Measurements from ENCODE around the gene PKN2. TPM values are rescaled to one million over a fixed set of nuclear protein-coding genes. Genes with fewer than 3 reads are reported as not detected.

The PKN2 gene
- total and polyA plus RNA-seq, 2 donors from 2014 or later, result 7.3 to 49.3 TPM

- no peak for DNase-seq
Observed at GRCh38 chr1:88645886-88646285, 38.2 kb upstream of the PKN2 start.

GRCh38 chr1:88646476-88647248, 37.4 kb upstream of the PKN2 start:
- H3K4me3 ChIP-seq (ENCODE audit: low read length in 3 of 3), result no peak overlapping the region
- H3K27me3 ChIP-seq (ENCODE audit: control insufficient read depth, insufficient read depth, low read length), result no peaks in the 10 kb centered on the region
- TF ChIP-seq CTCF (IDR thresholded peaks at IDR 0.05; ENCODE audit: borderline replicate concordance, extremely low read depth, insufficient read depth), result no peak
- intact Hi-C loops (cut with DNase I), result no loop called here
- no peaks in the 10 kb centered on the region for H3K36me3 ChIP-seq (ENCODE audit: control insufficient read depth in 2 of 3, insufficient read depth in 3 of 3, low read length in 3 of 3)
- H3K9ac ChIP-seq (ENCODE audit: low read length in 3 of 3), result no peak overlapping the region
- DNase-seq (no peak), FAIRE-seq (no peak)
- no peaks in the 10 kb centered on the region for H3K4me1 ChIP-seq (ENCODE audit: control insufficient read depth in 2 of 3, insufficient read depth in 2 of 3, low read depth in 1 of 3, low read length in 3 of 3)
- no peak overlapping the region for H3K27ac ChIP-seq (ENCODE audit: low read depth in 2 of 2, low read length in 2 of 2)
- no peaks in the 10 kb centered on the region for H3K9me3 ChIP-seq (ENCODE audit: control insufficient read depth in 2 of 3, insufficient read depth in 1 of 3, low read length in 3 of 3)

More at GRCh38 chr1:88645886-88646285, 38.2 kb upstream of the PKN2 start:
- FAIRE-seq, result no peak
- Histone ChIP-seq H3K4me3 (ENCODE audit: low read length in 3 of 3) (no peak overlapping the region), H3K27ac (ENCODE audit: low read depth in 2 of 2, low read length in 2 of 2) (no peak overlapping the region), H3K36me3 (ENCODE audit: control insufficient read depth in 2 of 3, insufficient read depth in 3 of 3, low read length in 3 of 3) (no peaks in the 10 kb centered on the region), H3K9ac (ENCODE audit: low read length in 3 of 3) (no peak overlapping the region), H3K4me1 (ENCODE audit: control insufficient read depth in 2 of 3, insufficient read depth in 2 of 3, low read depth in 1 of 3, low read length in 3 of 3) (no peaks in the 10 kb centered on the region), H3K9me3 (ENCODE audit: control insufficient read depth in 2 of 3, insufficient read depth in 1 of 3, low read length in 3 of 3) (no peaks in the 10 kb centered on the region), H3K27me3 (ENCODE audit: control insufficient read depth, insufficient read depth, low read length) (no peaks in the 10 kb centered on the region)
- intact Hi-C loops (cut with DNase I), result no loop called here
- no peak for TF ChIP-seq CTCF (IDR thresholded peaks at IDR 0.05; ENCODE audit: borderline replicate concordance, extremely low read depth, insufficient read depth)

GRCh38 chr1:88647249-88647645, 36.8 kb upstream of the PKN2 start:
- Histone ChIP-seq H3K4me1 (ENCODE audit: control insufficient read depth in 2 of 3, insufficient read depth in 2 of 3, low read depth in 1 of 3, low read length in 3 of 3) (no peaks in the 10 kb centered on the region), H3K27me3 (ENCODE audit: control insufficient read depth, insufficient read depth, low read length) (no peaks in the 10 kb centered on the region), H3K36me3 (ENCODE audit: control insufficient read depth in 2 of 3, insufficient read depth in 3 of 3, low read length in 3 of 3) (no peaks in the 10 kb centered on the region), H3K27ac (ENCODE audit: low read depth in 2 of 2, low read length in 2 of 2) (no peak overlapping the region), H3K9me3 (ENCODE audit: control insufficient read depth in 2 of 3, insufficient read depth in 1 of 3, low read length in 3 of 3) (no peaks in the 10 kb centered on the region), H3K9ac (ENCODE audit: low read length in 3 of 3) (no peak overlapping the region), H3K4me3 (ENCODE audit: low read length in 3 of 3) (no peak overlapping the region)
- FAIRE-seq (no peak), DNase-seq (no peak)
- intact Hi-C loops (cut with DNase I), result no loop called here
- no peak for TF ChIP-seq CTCF (IDR thresholded peaks at IDR 0.05; ENCODE audit: borderline replicate concordance, extremely low read depth, insufficient read depth)

Data from kidney (tissue), 14 donors.